Ishikawa (cell line): ENCODE results near the gene HS3ST3A1.

ENCODE experiments used
- CREB1 ChIP-seq: IDR thresholded peaks from 2 replicates; pipeline ENCODE4 v1.6.1; 2012; ENCODE audit warnings: low read depth
- EP300 ChIP-seq: IDR thresholded peaks from 2 replicates; pipeline ENCODE4 v1.6.1; 2012; ENCODE audit warnings: borderline replicate concordance
- FOXM1 ChIP-seq: IDR thresholded peaks from 2 replicates; pipeline ENCODE4 v1.6.1; 2012; ENCODE audit warnings: low read depth, borderline replicate concordance
- NFIC ChIP-seq: IDR thresholded peaks from 2 replicates; pipeline ENCODE4 v1.6.1; 2012
- RAD21 ChIP-seq: IDR thresholded peaks from 2 replicates; pipeline ENCODE4 v1.6.1; 2012; ENCODE audit warnings: low read depth
- TAF1 ChIP-seq: IDR thresholded peaks from 2 replicates; pipeline ENCODE4 v1.6.1; 2012; ENCODE audit warnings: low read depth, mild to moderate bottlenecking
- TEAD4 ChIP-seq: IDR thresholded peaks from 2 replicates; pipeline ENCODE4 v1.6.1; 2012
- YY1 ChIP-seq: IDR thresholded peaks from 2 replicates; pipeline ENCODE4 v1.6.1; 2012; ENCODE audit warnings: low read depth
- TF ChIP-seq, protein P1 (sequence below): IDR thresholded peaks from 2 replicates; pipeline ENCODE4 v1.6.1; 2012
- TF ChIP-seq, protein P2 (sequence below): IDR thresholded peaks from 2 replicates; pipeline ENCODE4 v1.6.1; 2012; ENCODE audit warnings: low read depth, mild to moderate bottlenecking

DNA sequence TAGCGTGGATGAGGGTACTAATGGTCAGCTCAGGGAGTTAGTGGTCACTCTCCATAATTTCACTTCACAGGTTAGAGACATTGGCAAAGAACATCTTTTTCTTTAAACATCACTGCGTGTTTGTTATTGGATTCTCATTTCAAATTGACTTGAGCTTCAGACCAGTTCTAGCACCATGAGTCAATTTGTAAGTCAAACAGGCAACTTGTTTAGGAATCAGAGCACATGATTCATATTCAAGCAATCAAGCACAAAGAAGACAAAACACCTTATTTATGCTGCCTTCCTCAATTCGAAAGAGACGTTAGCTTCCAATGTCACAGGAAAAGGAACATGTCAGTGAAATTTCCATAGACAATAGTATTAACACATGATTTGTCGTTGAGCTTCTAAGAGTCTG, 62.3 kb downstream of the HS3ST3A1 start:
- TF ChIP-seq, protein P1, sequence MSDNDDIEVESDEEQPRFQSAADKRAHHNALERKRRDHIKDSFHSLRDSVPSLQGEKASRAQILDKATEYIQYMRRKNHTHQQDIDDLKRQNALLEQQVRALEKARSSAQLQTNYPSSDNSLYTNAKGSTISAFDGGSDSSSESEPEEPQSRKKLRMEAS = no peak
- TF ChIP-seq RAD21 (no peak), CREB1 (no peak), TAF1 (no peak), NFIC (no peak), FOXM1 (no peak), EP300 (no peak), TEAD4 (no peak), YY1 (no peak)
- TF ChIP-seq, protein P2, sequence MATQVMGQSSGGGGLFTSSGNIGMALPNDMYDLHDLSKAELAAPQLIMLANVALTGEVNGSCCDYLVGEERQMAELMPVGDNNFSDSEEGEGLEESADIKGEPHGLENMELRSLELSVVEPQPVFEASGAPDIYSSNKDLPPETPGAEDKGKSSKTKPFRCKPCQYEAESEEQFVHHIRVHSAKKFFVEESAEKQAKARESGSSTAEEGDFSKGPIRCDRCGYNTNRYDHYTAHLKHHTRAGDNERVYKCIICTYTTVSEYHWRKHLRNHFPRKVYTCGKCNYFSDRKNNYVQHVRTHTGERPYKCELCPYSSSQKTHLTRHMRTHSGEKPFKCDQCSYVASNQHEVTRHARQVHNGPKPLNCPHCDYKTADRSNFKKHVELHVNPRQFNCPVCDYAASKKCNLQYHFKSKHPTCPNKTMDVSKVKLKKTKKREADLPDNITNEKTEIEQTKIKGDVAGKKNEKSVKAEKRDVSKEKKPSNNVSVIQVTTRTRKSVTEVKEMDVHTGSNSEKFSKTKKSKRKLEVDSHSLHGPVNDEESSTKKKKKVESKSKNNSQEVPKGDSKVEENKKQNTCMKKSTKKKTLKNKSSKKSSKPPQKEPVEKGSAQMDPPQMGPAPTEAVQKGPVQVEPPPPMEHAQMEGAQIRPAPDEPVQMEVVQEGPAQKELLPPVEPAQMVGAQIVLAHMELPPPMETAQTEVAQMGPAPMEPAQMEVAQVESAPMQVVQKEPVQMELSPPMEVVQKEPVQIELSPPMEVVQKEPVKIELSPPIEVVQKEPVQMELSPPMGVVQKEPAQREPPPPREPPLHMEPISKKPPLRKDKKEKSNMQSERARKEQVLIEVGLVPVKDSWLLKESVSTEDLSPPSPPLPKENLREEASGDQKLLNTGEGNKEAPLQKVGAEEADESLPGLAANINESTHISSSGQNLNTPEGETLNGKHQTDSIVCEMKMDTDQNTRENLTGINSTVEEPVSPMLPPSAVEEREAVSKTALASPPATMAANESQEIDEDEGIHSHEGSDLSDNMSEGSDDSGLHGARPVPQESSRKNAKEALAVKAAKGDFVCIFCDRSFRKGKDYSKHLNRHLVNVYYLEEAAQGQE = no peak
